Measurements from ENCODE around the gene CELF1.
"Not testable (repeated sequence)": the region's sequence is repeated elsewhere in the genome, so short reads cannot be mapped to it uniquely, and the experiment has no call there.

CELF1 gene

GRCh38 chr11:47478651-47479329, 74.1 kb downstream of the CELF1 start:
- no peak for FAIRE-seq

- FAIRE-seq = no peak
These were observed 75.2 kb downstream of the CELF1 start for GRCh38 chr11:47477753-47478152.

- no peak for FAIRE-seq
These were observed 75.6 kb downstream of the CELF1 start for GRCh38 chr11:47477323-47477722.

- no peak for FAIRE-seq
These were observed 82.3 kb downstream of the CELF1 start for GRCh38 chr11:47470671-47471070.

GRCh38 chr11:47469361-47470179, 83.4 kb downstream of the CELF1 start:
- FAIRE-seq = no peak

- FAIRE-seq = no peak
These were observed 84.2 kb downstream of the CELF1 start for GRCh38 chr11:47468598-47469214.

GRCh38 chr11:47467357-47467756, 85.6 kb downstream of the CELF1 start:
- no peak for FAIRE-seq

- FAIRE-seq = no peak
These were observed 86.2 kb downstream of the CELF1 start for GRCh38 chr11:47466701-47467250.

GRCh38 chr11:47466201-47466600, 86.7 kb downstream of the CELF1 start:
- no peak for FAIRE-seq

- no peak for FAIRE-seq
These were observed 88.4 kb downstream of the CELF1 start for GRCh38 chr11:47464483-47464882.

- no peak for FAIRE-seq
These were observed 91.1 kb downstream of the CELF1 start for GRCh38 chr11:47461876-47462275.

- no peak for FAIRE-seq
These were observed 92.2 kb downstream of the CELF1 start for GRCh38 chr11:47460571-47461235.

- FAIRE-seq = not testable (repeated sequence)
These were observed 98.7 kb downstream of the CELF1 start for GRCh38 chr11:47454258-47454671.

GRCh38 chr11:47453365-47453764, 99.6 kb downstream of the CELF1 start:
- FAIRE-seq = no peak

- FAIRE-seq = no peak
These were observed 100.9 kb downstream of the CELF1 start for GRCh38 chr11:47451990-47452389.

- FAIRE-seq = no peak
These were observed 101.5 kb downstream of the CELF1 start for GRCh38 chr11:47451436-47451835.

- no peak for FAIRE-seq
These were observed 103.4 kb downstream of the CELF1 start for GRCh38 chr11:47449541-47449940.

GRCh38 chr11:47448566-47449427, 104.1 kb downstream of the CELF1 start, which contains the start of gene RAPSN:
Gene RAPSN (minus strand): TSS chr11:47449136. CDS start chr11:47448964, 172 bp downstream.
- FAIRE-seq = no peak

GRCh38 chr11:47447906-47448305, 105.0 kb downstream of the CELF1 start:
- FAIRE-seq = no peak

- FAIRE-seq = no peak
These were observed 106.1 kb downstream of the CELF1 start for GRCh38 chr11:47446833-47447232.

- FAIRE-seq = no peak
These were observed 107.1 kb downstream of the CELF1 start for GRCh38 chr11:47445840-47446239.

GRCh38 chr11:47443817-47444216, 109.1 kb downstream of the CELF1 start:
- FAIRE-seq = no peak
